ENCODE data around the gene GALNT2.

DNA sequence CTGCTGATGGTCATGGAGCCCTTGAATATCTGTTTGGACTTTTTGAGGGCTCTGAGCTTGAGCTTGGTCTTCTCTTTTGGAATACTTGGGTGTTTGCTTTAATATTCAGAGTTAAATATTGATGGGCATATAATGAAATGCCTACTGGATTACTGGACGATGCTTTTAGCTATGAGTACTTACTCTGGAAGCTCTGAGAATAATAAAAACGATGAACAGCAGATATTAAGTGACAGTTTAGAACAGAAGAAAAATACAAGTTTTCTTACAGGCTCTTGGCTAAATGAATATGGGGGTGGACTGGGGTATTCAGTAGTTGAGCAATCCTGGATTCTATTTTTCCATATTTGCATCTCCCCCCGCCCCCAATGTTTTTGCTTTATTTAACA lies 20.7 kb downstream of the GALNT2 start:
- TF ChIP-seq, protein P1, sequence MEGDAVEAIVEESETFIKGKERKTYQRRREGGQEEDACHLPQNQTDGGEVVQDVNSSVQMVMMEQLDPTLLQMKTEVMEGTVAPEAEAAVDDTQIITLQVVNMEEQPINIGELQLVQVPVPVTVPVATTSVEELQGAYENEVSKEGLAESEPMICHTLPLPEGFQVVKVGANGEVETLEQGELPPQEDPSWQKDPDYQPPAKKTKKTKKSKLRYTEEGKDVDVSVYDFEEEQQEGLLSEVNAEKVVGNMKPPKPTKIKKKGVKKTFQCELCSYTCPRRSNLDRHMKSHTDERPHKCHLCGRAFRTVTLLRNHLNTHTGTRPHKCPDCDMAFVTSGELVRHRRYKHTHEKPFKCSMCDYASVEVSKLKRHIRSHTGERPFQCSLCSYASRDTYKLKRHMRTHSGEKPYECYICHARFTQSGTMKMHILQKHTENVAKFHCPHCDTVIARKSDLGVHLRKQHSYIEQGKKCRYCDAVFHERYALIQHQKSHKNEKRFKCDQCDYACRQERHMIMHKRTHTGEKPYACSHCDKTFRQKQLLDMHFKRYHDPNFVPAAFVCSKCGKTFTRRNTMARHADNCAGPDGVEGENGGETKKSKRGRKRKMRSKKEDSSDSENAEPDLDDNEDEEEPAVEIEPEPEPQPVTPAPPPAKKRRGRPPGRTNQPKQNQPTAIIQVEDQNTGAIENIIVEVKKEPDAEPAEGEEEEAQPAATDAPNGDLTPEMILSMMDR (IDR thresholded peaks at IDR 0.05 in 8 of 11, conservative IDR thresholded peaks at IDR 0.05 in 3 of 11), result no peak
- TF ChIP-seq POLR2AphosphoS5 (IDR thresholded peaks at IDR 0.05), result no peak

Data from spleen (tissue), 7 donors.